Thoracic aorta (tissue), 2 donors: ENCODE data around the gene SLX9. TPM values are rescaled to one million over a fixed set of nuclear protein-coding genes. Genes with fewer than 3 reads are reported as not detected.
A peak's percentile ranks its signal among the peaks of the same experiment; 100 is the strongest.

Experiments
- ATAC-seq: fragments of 150-250 bp; one replicate; pipeline ENCODE4 v1.8.0; 2017; ENCODE audit warnings: low read depth; ENCODE audit not compliant: insufficient number of reproducible peaks, low FRiP score
- DNase-seq: peaks from one replicate; pipeline ENCODE4 v3.0.0-alpha.2; 2020; ENCODE audit warnings: low spot score
- H3K27ac ChIP-seq, 2 donors: fragments of 200-600 bp; sonication (generic); 1 replicate in 1 of 2; 2 replicates in 1 of 2; pipeline ENCODE4 v1.5.1; 2016; ENCODE audit warnings: mild to moderate bottlenecking in 2 of 2, moderate library complexity in 2 of 2
- H3K27me3 ChIP-seq: fragments of 200-600 bp; sonication (generic); replicated peaks from 2 replicates; pipeline ENCODE4 v1.6.0; 2016; ENCODE audit warnings: mild to moderate bottlenecking; ENCODE audit not compliant: insufficient read depth
- H3K36me3 ChIP-seq: fragments of 200-600 bp; sonication (generic); one replicate; pipeline ENCODE4 v1.5.1; 2016
- H3K4me1 ChIP-seq, 2 donors: fragments of 200-600 bp; sonication (generic); 1 replicate in 1 of 2; 2 replicates in 1 of 2; pipeline versions ENCODE4 v1.5.1 to v1.6.0; 2016; ENCODE audit warnings: low read depth in 2 of 2, mild to moderate bottlenecking in 1 of 2; ENCODE audit not compliant: control insufficient read depth in 1 of 2
- H3K4me3 ChIP-seq: fragments of 200-600 bp; sonication (generic); 2 replicates; pipeline ENCODE4 v1.5.1; 2016; ENCODE audit warnings: mild to moderate bottlenecking
- H3K9me3 ChIP-seq: fragments of 200-600 bp; sonication (generic); 2 replicates; pipeline ENCODE4 v1.5.1; 2016
- total RNA-seq, 2 donors: library from RNA; depleted of rRNA; stranded (reverse); fragments of >200 nt; gene quantifications; one replicate each; pipeline versions ENCODE4 v1.1.0 to v1.2.3, GENCODE V29; 2016
- TF ChIP-seq, protein P1 (sequence below): fragments of 200-600 bp; sonication (generic); IDR thresholded peaks from one replicate; pipeline ENCODE4 v1.5.1; 2019; ENCODE audit warnings: antibody characterized with exemption

SLX9 gene
- total RNA-seq, 2 donors from 2014 or later, result 5.9 to 10.6 TPM

- peak overlapping the region; percentile 4 for H3K4me3 ChIP-seq
- ATAC-seq (no peak), DNase-seq (no peak)
- TF ChIP-seq, protein P1, sequence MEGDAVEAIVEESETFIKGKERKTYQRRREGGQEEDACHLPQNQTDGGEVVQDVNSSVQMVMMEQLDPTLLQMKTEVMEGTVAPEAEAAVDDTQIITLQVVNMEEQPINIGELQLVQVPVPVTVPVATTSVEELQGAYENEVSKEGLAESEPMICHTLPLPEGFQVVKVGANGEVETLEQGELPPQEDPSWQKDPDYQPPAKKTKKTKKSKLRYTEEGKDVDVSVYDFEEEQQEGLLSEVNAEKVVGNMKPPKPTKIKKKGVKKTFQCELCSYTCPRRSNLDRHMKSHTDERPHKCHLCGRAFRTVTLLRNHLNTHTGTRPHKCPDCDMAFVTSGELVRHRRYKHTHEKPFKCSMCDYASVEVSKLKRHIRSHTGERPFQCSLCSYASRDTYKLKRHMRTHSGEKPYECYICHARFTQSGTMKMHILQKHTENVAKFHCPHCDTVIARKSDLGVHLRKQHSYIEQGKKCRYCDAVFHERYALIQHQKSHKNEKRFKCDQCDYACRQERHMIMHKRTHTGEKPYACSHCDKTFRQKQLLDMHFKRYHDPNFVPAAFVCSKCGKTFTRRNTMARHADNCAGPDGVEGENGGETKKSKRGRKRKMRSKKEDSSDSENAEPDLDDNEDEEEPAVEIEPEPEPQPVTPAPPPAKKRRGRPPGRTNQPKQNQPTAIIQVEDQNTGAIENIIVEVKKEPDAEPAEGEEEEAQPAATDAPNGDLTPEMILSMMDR, result no peak
- H3K4me1 ChIP-seq, result peaks cover 14 to 22% of the 10 kb centered on the region in 2 donors
- no peaks in the 10 kb centered on the region for H3K36me3 ChIP-seq
- no peaks in the 10 kb centered on the region for H3K27me3 ChIP-seq
- H3K27ac ChIP-seq, result no peak overlapping the region
- H3K9me3 ChIP-seq, result no peaks in the 10 kb centered on the region
Measured at GRCh38 chr21:44913425-44914175, 26.2 kb upstream of the SLX9 start.

DNA sequence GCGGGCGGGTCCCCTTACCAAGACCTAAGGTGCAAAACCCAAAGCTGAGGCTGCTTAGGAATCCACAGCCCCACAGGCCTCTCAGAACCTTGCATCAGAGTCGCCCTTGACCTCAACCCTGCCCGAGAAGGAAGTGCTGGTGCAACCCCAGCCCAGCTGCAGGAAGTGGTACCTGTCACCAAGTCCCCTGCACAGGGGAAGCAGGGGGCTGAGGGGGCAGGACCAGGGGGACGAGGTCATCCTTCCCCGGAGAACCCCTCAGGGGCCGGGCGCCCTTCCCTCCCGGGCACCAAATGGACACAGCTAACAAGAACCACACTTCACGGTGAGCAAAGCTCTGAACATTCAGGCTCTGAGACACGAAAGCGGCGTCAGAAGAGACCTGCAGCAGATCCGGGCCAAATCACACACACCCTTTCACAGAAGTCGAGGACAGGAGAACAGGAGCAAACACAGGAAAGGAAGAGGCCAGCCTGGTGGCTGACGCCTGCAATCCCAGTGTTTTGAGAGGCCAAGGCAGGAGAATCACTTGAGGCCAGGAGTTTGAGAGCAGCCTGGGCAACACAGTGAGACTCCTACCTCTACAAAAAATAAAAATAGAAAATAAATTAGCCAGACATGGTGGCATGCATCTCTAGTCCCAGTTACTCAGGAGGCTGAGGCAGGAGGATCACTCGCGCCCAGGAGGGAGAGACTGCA is 25.5 kb upstream of the SLX9 start:
- DNase-seq (no peak), ATAC-seq (no peak)
- Histone ChIP-seq H3K4me3 (peak overlapping the region; percentile 4), H3K9me3 (no peaks in the 10 kb centered on the region), H3K27ac (no peak overlapping the region), H3K36me3 (no peaks in the 10 kb centered on the region), H3K4me1 (peaks cover 12 to 14% of the 10 kb centered on the region in 2 donors), H3K27me3 (no peaks in the 10 kb centered on the region)
- TF ChIP-seq, protein P1, result no peak

DNA sequence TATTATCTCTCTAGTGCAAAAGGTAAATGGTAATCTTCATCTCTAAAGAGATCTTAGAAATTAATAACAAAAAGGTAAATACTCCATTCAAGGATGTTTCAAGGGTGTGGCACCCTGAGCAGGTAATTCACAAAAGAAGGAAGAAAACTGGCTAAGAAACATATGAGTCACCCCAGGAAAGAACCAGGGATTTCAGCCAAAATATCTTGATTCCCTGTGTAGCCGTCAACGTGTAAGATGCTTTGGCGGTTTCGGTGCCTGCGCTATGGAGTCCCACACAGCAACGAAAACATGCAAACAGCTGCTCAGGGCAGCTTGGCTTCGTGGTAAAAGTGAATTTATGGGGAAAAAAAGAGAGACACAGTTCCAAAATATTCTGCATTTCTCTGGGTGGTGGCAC is 22.9 kb upstream of the SLX9 start:
- no peaks in the 10 kb centered on the region for H3K36me3 ChIP-seq

GRCh38 chr21:44917446-44918106 is 22.3 kb upstream of the SLX9 start:
- TF ChIP-seq, protein P1, result no peak
- ATAC-seq (no peak), DNase-seq (no peak)
- Histone ChIP-seq H3K27ac (no peak overlapping the region), H3K36me3 (no peaks in the 10 kb centered on the region), H3K4me3 (no peak overlapping the region), H3K9me3 (no peaks in the 10 kb centered on the region), H3K4me1 (peaks cover 0 to 6% of the 10 kb centered on the region in 2 donors), H3K27me3 (no peaks in the 10 kb centered on the region)

More for the DNA sequence above, 22.9 kb upstream of the SLX9 start:
- DNase-seq (no peak), ATAC-seq (no peak)
- H3K4me3 ChIP-seq, result no peak overlapping the region
- H3K4me1 ChIP-seq, result peaks cover 0 to 6% of the 10 kb centered on the region in 2 donors
- no peaks in the 10 kb centered on the region for H3K9me3 ChIP-seq
- H3K27me3 ChIP-seq, result no peaks in the 10 kb centered on the region
- H3K27ac ChIP-seq, result no peak overlapping the region
- TF ChIP-seq, protein P1, result no peak

DNA sequence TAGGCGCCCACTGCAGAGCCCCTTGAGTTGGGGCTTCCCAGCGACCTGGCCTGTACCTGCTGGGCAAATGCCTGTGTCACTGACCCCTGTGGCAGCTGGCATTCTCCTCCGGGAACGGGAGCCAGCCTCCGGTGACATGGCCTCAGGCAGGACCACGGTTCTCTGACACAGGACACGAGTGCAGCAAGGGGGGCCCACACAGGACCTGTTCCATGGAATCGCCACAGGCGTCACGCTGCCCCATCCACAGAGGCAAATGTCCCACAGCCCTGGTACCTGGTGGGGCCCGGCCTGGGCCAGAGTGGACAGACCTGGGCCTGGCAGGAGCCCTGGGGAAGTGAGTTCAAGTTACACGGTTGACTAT is 21.7 kb upstream of the SLX9 start:
- TF ChIP-seq, protein P1, result no peak
- no peaks in the 10 kb centered on the region for H3K27me3 ChIP-seq
- no peaks in the 10 kb centered on the region for H3K9me3 ChIP-seq
- no peaks in the 10 kb centered on the region for H3K36me3 ChIP-seq
- ATAC-seq, result no peak
- no peak overlapping the region for H3K27ac ChIP-seq
- H3K4me3 ChIP-seq, result no peak overlapping the region
- DNase-seq, result no peak
- H3K4me1 ChIP-seq, result peaks cover 0 to 6% of the 10 kb centered on the region in 2 donors
